NCI-H1930 (cell line): ENCODE measurements around the gene CGB1.
A peak's percentile ranks its signal among the peaks of the same experiment; 100 is the strongest.
"Not testable (repeated sequence)": the region's sequence is repeated elsewhere in the genome, so short reads cannot be mapped to it uniquely, and the experiment has no call there.

Experiments
- DNase-seq, 2 experiments: peaks; one replicate each; lab custom pipeline; 2025; lab: John Stamatoyannopoulos, UW

The CGB1 gene

DNA sequence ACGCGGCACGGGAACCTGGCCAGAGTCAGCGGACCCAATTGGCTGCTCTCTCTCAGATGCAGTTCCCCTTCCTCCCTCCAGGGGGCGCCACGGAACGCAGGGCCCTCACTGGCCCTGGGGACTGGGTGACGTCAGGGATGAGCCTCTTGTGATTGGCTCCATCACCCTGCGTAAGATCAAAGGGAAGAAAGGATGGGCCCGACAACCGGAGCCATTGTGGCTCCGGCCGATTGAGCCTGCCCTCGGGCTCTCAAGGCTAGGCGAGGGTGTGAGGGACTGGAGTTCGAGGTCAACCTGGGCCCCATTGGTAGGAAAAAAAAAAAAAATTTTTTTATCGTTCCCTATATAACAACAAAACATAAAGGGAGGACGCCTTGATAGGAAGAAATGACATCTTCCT, at the start of gene CGB1:
Gene CGB1 (minus strand): TSS at position 81 of the 400 bp plus-strand sequence. CDS start 184 bp downstream, outside the sequence.
- DNase-seq: peak; percentile 96 to 98

GRCh38 chr19:49086296-49086695, 49.6 kb upstream of the CGB1 start:
- DNase-seq: no peak

GRCh38 chr19:49085868-49086232, 49.2 kb upstream of the CGB1 start:
- DNase-seq: no peak

GRCh38 chr19:49085020-49085867, 48.5 kb upstream of the CGB1 start, which contains the start of gene SNRNP70:
TSS of gene SNRNP70 (plus strand) at chr19:49085451. CDS start at chr19:49086415, 964 bp downstream.
- peak; percentile 100 for DNase-seq

DNA sequence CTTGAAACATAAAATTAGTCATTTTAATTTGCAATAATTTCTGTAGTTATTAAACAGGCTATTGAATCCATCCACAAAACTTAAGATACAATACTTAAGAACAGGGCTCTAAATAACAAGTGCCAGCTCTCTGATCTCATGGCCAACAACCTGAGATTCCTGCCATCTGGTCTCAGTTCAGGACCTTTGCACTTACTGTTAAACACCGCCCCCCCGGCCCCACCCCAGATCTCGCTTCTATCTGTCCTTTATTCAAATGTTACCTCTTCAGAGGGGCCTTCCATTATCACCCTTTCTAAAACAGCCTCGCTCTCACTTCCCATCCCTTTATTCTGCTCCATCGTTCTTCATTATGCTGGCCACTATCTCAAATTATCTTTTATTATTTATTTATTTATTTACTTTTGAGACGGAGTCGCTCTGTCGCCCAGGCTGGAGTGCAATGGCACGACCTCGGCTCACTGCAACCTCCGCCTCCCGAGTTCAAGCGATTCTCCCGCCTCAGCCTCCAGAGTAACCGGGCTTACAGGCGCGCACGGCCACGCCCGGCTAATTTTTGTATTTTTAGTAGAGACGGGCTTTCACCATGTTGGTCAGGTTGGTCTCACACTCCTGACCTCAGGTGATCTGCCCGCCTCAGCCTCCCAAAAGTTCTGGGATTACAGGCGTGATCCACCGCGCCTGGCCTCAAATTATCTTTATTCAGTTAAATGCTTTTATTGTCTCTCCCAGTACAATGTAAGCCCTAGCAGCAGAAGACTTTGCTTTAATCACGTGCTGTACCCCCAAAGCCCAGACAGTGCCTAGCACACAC, 47.7 kb upstream of the CGB1 start:
- no peak for DNase-seq

DNA sequence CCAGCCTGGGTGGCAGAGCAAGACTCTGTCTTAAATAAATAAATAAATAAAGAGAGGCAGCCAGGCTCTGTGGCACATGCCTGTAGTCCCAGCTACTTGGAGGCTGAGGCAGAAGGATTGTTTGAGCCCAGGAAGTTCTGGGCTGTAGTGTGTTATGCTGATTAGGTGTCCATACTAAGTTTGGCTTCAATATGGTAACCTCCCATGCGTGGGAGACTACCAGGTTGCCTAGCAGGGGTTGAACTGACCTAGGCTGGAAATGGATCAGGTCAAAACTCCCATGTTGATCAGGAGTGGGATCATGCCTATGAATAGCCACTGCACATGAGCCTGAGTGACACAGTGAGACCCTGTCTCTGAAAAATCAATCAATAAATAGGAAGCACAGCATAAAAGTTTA, 44.6 kb upstream of the CGB1 start:
- no peak for DNase-seq

- DNase-seq: no peak
Observed at GRCh38 chr19:49080392-49080791, 43.7 kb upstream of the CGB1 start.

- not testable (repeated sequence) for DNase-seq
Observed at GRCh38 chr19:49074869-49075268, 38.2 kb upstream of the CGB1 start.

DNA sequence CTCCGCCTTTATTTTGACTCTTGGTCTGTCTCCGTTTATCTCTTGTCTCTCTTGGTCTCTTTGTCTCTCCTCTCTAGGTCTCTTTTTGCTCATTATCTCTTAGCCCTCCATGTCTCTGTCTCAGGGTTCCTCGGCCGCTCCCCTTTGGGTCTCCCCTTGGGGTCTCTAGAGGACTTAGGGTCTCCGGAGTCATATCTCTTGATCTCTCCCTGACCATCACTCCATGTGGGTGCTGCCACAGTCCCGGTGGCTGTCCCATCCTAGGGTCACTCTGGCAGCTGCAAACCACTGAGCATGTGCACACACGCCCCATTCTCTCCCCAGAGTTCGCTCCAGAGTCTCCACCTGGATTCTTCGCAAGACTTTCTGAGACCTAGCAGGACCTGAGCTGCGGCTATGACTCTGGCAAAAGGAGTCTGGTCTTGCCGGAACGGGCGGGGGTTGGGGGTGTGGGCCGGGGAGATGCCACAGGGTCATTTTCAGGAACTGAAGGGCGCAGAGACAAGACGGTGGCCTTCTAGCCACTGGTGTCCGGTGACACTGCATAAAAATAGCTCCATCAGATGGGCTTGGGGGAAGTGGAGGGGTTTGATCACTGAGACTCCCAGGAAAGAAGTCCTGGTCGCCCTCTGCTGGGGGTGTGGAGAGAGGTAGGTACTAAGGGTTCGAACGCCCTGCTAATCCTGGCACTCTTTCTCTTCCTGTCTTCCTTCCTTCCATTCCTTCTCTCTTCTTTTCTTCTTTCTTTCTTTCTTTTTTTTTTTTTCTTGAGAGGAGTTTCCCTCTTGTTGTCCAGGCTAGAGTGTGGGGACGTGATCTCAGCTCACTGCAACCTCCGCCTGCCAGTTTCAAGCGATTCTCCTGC, 37.1 kb upstream of the CGB1 start:
- DNase-seq: peak; percentile 26 to 32

- DNase-seq: peak; percentile 41 to 60
Observed at GRCh38 chr19:49071860-49072547, 35.3 kb upstream of the CGB1 start.

DNA sequence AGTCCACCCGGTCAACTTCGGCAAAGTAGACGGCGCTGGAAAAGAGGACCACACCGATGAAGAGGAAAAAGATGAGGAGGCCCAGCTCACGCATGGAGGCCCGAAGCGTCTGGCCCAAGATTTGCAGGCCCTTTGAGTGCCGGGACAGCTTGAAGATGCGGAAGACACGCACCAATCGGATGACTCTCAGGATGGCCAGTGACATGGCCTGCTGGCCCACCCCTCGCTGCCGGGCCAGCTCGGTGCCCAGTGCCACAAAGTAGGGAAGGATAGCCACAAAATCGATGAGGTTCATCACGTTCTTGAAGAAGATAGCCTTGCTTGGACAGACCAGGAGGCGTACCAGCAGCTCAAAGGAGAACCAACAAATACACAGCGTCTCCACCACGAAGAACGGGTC, 33.7 kb upstream of the CGB1 start:
- no peak for DNase-seq

DNA sequence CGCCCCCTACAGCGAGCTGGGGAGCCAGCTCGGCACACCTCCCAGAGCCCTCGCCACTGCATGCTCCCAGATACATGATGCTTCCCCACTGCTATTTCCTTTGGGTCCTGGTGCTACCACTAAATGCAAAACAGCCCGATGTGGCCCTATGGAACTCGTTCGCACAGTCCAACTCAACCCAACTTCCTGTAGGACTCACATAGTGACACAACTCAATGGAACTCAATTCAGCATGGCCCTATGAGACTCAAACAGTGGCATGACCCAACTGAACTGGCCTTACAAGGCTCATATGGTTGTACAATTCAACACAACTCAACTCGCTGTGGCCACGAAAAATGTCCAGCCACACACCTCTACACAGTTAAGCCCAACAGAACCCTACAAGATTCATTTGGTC, 32.3 kb upstream of the CGB1 start:
- DNase-seq: no peak

- DNase-seq: no peak
Observed at GRCh38 chr19:49067554-49067953, 30.9 kb upstream of the CGB1 start.

DNA sequence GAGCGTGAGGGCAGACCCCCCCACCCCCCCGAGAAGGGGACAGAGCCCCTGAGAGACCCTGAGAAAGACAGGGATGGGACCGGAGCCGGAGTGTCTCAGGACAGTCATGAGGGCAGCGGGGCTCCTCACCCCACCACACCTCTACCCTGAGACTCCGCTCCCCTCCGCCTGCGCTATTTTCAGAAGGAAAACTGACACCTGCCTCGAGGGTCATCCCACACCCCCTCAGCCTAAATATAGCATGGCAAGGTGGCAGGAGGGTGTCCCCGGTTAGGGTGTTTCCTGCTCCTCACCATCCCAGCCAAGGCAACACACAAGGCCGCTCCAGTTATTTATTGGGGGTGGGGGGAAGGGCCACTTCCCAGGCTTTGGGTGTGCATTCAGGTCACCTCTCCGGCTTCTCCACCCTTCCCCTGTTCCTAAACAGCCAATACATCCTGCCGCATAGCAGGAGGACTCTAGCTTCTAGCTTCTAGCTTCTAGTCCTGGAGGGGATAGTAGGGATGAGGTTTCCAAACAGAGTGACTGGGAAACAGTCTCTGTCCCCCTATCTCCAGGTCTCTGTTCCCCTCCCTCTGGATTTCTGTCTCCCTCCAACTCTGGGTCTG, 29.3 kb upstream of the CGB1 start:
- DNase-seq: no peak

DNA sequence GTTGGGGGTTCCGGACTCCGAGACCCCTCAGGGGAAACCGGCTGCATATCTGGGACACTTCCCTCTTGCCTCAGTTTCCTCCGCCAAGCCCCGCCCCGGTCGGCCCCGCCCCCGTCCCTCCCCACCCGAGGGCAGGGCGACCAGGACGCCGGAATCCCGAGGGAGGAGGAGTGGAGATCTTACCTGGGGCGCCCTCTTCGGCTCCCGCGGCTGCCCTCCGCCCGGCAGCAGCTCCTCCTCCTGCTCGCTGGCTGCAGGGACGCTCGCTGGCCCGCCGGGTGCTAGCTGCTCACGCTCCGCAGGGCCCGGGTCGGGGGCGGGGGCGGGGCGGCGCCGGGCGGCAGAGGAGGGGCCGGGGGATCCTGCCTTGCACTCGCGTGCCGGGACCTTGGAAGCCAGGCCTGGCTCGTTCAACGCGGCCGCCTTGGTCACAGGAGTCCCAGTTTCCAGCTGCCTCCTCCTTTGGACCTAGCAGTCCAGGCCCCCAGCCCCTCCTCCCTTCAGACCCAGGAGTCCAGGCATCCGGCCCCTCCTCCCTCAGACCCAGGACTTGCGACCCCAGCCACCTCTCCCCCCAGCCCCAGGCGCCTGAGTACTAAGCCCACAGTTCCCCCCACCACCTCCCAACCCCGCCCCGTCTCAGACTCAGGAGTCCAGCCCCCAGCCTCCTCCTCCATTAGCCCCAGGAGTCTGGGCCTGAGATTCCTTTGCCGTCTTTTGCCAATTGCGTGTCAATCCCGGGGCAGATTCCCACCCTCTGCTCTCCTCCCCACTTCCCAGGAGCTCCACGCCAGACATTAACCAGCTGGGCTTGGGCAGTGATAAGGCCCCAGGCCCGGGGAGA, 28.3 kb upstream of the CGB1 start, which contains the start of gene NTF4:
Gene NTF4 (minus strand): TSS at position 51 of the 844 bp plus-strand sequence. CDS start 2,821 bp downstream, outside the sequence.
- peak; percentile 59 to 74 for DNase-seq

GRCh38 chr19:49064029-49064629, 27.4 kb upstream of the CGB1 start:
- no peak for DNase-seq

DNA sequence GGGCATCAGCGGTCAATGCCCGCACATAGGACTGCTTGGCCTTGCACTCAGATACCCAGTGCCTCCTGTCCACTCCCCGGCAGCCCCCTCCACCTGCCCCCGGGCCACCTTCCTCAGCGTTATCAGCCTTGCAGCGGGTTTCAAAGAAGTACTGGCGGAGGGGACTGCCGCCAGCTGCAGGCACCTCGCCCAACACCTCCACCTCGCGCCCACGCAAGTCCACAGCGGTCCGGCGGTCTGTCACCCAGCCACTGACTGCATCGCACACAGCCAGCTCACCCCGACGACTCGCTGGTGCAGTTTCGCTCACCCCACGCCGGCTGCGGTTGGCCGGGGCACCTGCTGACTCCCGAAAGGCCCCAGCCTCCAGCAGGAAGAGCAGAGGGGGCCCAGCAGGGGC, 24.8 kb upstream of the CGB1 start:
- no peak for DNase-seq

GRCh38 chr19:49061000-49061399, 24.3 kb upstream of the CGB1 start:
- DNase-seq: no peak

DNA sequence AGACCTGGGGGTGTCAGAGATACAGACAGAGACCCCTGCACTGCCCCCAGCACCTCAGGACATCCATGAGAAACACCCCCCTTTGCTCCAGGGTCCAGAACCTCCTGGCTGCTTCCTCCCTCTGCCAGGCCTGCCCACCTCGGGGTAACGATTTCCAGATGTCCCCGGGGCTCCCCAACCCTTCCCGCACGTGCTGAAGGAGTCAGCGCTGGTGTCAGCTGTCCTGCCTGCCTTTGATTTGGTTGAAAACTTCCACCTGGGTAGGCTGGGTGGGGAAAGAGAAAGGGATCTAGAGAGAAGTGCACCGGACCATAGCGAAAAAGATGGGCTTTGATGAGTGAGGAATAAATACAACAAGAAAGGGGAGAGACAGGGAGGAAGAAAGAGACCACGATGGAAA, 22.4 kb upstream of the CGB1 start:
- no peak for DNase-seq

GRCh38 chr19:49058562-49058961, 21.9 kb upstream of the CGB1 start:
- DNase-seq: no peak
